ENCODE results near the gene SMIM23.
"Not testable (repeated sequence)": the region's sequence is repeated elsewhere in the genome, so short reads cannot be mapped to it uniquely, and the experiment has no call there.

The SMIM23 gene

DNA sequence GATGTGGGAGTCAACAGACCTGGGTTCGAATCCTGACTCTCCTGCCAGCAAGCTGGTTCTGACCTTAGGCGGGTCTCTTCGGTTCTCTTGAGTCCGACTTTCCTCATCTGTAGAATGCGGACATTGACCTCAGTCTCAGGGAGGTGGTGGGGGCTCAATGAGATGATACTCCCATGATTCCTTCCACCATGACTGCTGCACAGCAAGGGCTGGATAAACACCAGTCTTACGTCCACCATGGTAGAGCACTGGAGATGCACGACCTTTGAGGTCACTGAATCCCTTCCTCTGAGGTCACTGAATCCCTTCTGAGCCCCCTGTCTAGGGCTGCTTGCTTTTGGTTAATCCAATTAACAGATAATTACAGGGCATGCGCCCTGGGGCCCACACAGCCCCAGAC is 12.5 kb upstream of the SMIM23 start:
- DNase-seq (ENCODE audit: low read depth), result no peak

GRCh38 chr5:171774418-171774817 is 11.2 kb upstream of the SMIM23 start:
- no peak for DNase-seq (ENCODE audit: low read depth)

DNA sequence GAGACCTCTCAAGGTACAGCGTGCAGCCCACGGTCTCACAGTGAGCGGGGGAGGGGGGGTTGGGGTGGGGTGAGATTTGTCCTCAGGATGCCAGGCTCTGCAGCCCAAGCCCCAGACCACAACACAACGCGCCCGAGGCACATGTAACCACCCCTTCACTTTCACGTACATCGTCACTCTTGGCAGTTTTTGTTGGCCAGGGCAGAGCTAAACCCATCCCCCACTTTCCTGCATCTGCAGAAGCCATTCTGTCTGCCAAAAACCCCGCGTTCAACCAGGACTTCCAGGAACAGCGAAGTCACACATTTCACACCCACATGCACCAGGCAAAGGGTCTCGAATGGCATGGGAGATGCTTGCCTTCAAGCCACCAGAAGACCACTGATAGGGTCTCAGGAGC is 9.4 kb upstream of the SMIM23 start:
- DNase-seq (ENCODE audit: low read depth), result no peak

DNA sequence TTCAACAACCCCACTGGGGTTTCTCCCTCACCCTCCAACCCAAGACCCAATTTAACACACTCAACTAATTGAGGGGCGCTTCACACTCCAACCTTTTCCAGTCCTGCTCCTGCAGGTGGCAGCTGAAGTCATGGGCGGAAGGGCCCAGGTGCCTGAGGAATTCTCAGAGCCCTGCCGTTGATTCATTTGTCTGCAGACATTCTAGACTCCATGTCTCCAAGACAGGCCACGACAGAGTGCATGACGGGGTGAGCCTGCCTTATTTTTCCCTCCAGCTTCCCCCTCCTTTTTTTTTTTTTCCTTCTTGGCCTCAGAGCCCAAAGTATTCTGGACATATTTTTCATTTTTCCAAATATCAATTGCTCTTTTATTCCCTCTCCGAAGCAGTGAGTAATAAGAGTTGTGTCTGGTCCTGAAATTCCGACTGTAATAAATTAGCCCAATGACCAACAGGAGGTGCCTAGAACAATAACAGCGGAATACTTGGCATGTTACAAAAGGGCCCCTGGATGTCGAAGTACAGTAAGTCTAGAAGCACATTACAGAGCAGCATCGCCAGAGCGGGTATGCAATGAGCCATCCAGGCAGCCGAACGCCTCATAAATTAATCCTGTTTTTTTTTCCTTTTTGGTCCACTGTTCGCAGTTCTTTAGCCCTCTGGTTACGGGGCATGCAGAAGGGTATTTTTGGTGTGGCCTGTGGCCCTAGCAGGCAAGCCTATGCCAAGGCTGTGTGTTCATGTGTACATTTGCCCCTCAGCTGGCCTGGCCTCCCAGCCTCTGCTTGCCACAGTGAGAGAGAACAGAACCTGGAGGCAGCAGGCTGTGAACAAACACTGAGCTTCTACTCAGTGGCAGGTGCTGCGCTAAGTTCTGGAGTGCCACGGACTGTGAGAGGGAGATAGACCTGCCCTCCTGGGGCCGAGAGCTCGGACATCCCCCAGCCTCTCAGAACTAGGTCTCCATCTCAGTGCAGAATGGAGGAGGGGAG is 8.6 kb upstream of the SMIM23 start:
- DNase-seq (ENCODE audit: low read depth), result no peak

GRCh38 chr5:171781744-171782143 is 3.9 kb upstream of the SMIM23 start:
- DNase-seq (ENCODE audit: low read depth), result not testable (repeated sequence)

DNA sequence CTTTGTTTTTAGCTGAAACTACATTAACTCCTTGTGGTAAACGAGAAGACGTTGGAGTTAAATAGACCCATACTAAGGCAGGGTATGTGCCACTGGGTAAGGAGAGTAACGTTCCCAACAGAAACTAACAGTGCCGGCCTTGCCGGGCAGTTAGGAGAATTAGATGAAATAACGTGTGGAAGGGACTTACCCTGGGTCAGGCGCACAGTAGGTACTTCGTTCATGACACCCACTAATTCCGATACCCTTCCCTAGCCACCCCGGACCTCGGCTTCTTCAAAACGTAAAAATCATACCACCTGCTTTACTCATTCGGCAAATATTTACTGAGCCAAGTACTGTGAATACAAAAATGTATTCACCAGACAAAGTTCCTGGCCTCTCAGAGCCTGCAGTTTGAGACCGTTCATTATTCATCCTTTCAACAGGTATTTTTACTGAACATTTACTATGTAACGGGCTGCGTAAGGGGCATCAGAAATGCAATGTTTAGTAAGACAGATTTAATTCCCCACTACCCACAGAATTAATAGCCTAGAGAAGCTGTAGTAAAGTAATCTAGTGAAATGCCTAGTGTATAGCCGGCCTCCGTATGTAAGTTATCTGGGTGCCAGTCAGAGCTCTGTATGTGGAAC is 3.2 kb upstream of the SMIM23 start:
- no peak for DNase-seq (ENCODE audit: low read depth)

- no peak for DNase-seq (ENCODE audit: low read depth)
Measured at GRCh38 chr5:171783051-171783450, 2.6 kb upstream of the SMIM23 start.

DNA sequence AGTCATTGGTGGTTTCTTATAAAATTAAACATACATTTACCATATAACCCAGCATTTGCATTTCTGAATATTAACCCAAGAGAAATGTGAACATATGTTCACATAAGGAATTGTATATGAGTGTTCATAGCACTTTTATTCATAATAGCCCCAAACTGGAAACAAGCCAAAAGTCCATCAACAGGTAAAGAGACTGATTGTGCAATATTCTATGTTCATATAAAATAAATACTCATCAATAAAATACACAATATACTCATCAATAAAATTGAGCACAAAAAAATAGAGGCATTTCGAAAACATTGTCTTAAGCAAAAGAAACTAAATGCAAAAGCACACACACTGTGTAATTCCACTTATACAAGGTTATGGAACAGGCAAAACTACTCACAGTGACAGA is 3.7 kb downstream of the SMIM23 start:
- DNase-seq (ENCODE audit: low read depth), result no peak

GRCh38 chr5:171790408-171790807 is 4.8 kb downstream of the SMIM23 start:
- no peak for DNase-seq (ENCODE audit: low read depth)

DNA sequence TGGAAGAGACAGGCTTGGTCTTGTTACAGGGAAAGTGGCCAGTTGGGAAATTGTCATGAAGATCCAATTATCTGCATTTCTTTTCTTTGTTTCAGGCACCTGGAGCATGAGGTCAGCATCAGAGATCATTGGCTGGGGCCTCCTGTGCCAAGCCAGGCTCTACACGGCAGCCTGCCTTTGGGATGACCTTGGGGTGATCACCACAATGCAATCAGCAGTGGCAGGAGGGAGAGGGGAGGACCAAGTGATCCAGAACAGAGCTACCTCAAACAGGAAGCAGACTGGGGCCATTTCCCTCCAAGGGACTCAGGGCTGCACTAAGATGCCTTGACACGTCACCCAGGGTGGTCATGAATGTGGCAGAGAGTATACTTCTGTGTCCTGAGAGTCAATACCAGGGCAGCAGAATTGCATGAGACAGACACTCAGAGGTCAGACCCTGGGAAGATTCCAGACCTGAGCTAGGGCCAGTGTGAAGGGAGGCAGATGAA is 8.9 kb downstream of the SMIM23 start:
- no peak for DNase-seq (ENCODE audit: low read depth)

DNA sequence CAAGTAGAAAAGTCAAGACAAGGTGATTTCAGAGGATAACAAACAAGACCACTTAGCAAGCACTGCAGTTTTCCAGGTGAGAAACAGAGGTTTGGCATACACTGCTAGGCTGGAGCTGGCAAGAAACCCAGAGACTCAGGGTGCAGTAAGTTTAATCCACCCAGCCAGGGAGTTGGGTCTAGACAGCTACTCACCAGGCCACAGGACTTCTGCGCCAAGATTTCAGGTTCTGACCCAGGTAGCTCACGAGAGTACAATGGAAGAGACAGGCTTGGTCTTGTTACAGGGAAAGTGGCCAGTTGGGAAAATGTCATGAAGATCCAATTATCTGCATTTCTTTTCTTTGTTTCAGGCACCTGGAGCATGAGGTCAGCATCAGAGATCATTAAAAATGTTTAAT is 9.8 kb downstream of the SMIM23 start:
- DNase-seq (ENCODE audit: low read depth), result no peak

GRCh38 chr5:171796436-171796835 is 10.8 kb downstream of the SMIM23 start:
- no peak for DNase-seq (ENCODE audit: low read depth)

DNA sequence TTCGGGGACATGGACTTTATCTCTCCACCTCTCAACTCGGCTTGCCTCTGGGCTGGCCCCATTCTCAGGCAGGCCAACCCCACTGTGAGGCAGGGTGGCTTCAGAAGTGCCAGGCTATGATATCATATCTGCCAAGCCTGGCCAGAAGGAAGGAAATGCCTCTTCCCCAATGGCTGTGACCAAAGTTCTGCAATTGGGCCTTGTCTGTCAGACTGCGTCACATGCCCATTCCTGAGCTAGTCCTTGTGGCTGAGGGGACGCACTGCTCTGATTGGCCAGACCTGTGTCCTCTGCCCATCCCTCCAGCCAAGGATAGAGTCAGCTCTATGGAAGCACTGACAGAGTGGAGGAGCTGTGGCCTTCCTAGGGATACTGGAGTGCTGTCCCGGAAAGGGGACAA is 11.9 kb downstream of the SMIM23 start:
- DNase-seq (ENCODE audit: low read depth), result no peak

DNA sequence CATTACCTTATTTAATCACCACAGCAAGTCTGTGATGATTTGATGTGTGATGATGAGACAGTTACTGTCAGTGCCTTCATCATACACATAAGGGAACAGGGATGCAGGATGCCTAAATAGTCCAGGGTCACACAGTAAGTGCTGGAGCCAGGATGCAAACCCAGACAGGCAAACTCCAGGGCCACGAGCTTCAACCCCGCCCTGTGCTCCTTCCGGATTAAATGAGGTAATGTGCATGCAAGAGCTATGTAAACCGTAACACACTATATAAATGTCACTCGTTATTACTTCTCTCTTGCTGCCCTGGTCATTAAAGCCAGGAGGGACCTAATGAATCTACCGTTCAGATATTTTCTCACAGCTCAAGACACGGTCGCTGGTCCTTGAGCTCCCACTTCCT is 12.8 kb downstream of the SMIM23 start:
- DNase-seq (ENCODE audit: low read depth), result no peak

DNA sequence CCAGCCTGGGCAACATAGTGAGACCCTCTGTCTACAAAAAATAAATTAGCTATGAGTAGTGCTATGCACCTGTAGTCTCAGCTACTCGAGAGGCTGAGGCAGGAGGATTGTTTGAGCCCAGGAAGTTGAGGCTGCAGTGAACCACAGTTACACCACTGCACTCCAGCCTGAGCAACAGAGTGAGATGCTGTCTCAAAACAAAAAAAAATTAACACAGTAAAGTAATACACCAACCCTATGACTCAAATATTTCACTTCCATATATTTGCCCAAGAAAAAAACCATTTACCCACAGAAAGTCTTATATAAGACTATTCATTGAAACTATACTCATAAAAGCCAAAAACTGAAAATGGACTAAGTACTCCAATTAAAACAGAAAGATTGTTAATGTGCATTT is 16.2 kb downstream of the SMIM23 start:
- no peak for DNase-seq (ENCODE audit: low read depth)

GRCh38 chr5:171805746-171806145 is 20.1 kb downstream of the SMIM23 start:
- DNase-seq (ENCODE audit: low read depth), result no peak

- no peak for DNase-seq (ENCODE audit: low read depth)
Measured at GRCh38 chr5:171806976-171807747, 21.5 kb downstream of the SMIM23 start.

GRCh38 chr5:171808453-171808852 is 22.8 kb downstream of the SMIM23 start:
- DNase-seq (ENCODE audit: low read depth), result no peak

GRCh38 chr5:171808951-171809350 is 23.3 kb downstream of the SMIM23 start:
- no peak for DNase-seq (ENCODE audit: low read depth)

- no peak for DNase-seq (ENCODE audit: low read depth)
Measured at GRCh38 chr5:171810227-171810626, 24.6 kb downstream of the SMIM23 start.

DNA sequence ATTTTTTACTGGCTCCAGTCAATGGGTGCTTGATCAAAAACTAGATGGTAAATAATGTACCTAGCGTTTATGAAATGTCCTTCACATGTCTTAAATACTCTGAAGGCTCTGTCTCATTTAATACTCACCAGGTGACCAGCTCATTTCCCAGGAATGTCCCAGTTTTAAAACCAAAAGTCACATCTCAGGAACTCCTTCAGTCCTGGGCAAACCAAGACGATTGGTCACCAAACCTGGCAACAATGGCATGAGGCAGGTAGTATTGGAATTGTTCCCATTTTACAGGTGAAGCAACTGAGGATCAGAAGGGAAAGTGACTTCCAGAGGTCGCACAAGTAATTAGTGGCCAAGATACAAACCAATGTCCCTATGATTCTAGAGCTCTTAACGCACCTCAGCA is 27.7 kb downstream of the SMIM23 start:
- no peak for DNase-seq (ENCODE audit: low read depth)

- no peak for DNase-seq (ENCODE audit: low read depth)
Measured at GRCh38 chr5:171813813-171814490, 28.3 kb downstream of the SMIM23 start.
